HCT116 (cell line): ENCODE data around the gene ARL6IP4. TPM values are rescaled to one million over a fixed set of nuclear protein-coding genes. Genes with fewer than 3 reads are reported as not detected.

Source experiments
- ATAC-seq: fragments of 200-7000 bp; cut with Tn5 transposase; 2 replicates; pipeline ENCODE4 v1.9.1; 2020; ENCODE audit warnings: mild to moderate bottlenecking, moderate library complexity
- BruUV-seq: library from RNA; stranded (reverse); fragments of 400-500 nt; replicated peaks from 2 replicates; lab custom pipeline; 2021; lab: Mats Ljungman, UMichigan
- CTCF ChIA-PET: fragments of 300-600 bp; sonication (Branson Sonifier 250); formaldehyde crosslinking; loops from one replicate; lab custom pipeline; 2021; ENCODE audit warnings: antibody characterized with exemption; lab: Charles Lee
- POLR2A ChIA-PET: fragments of 300-600, 350-600 bp; sonication (Branson Sonifier 250); formaldehyde crosslinking; loops from one replicate; lab custom pipeline; 2021; ENCODE audit warnings: antibody characterized with exemption; lab: Charles Lee
- RAD21 ChIA-PET, 2 experiments: fragments of 300-600 bp; sonication (Branson Sonifier 250); formaldehyde crosslinking; loops; one replicate each; lab custom pipeline; 2023; ENCODE audit warnings: low total read pairs in 2 of 2; ENCODE audit not compliant: uncharacterized antibody in 2 of 2, unreplicated experiment in 2 of 2, low non-redundant PET in 1 of 2; lab: Charles Lee
- DNase-seq: peaks from one replicate; pipeline ENCODE4 v3.0.0-alpha.2; 2010; ENCODE audit warnings: low read depth, low spot score
- H2AFZ ChIP-seq: fragments of 200-600 bp; shearing (Covaris generic), sonication (generic); 2 replicates; pipeline ENCODE4 v1.6.1; 2017; ENCODE audit warnings: low read depth, mixed run types, mixed read lengths, antibody characterized with exemption, low read length; ENCODE audit not compliant: poor library complexity, severe bottlenecking
- H3K27ac ChIP-seq: 2 replicates; pipeline ENCODE4 v1.5.1; 2012; ENCODE audit warnings: low read depth, low read length
- H3K27me3 ChIP-seq: fragments of 200-600 bp; sonication (generic); 2 replicates; pipeline ENCODE4 v1.6.1; 2016; ENCODE audit warnings: mixed run types, low read length, mixed read lengths; ENCODE audit not compliant: insufficient read depth
- H3K36me3 ChIP-seq, 2 experiments: fragments of 200-500 bp in 1 of 2; fragments of 200-600 bp in 1 of 2; sonication (Bioruptor generic) in 1 of 2; sonication (generic) in 1 of 2; 2 replicates each; pipeline versions ENCODE4 v1.5.1 to v1.6.1; 2014 to 2016; ENCODE audit warnings: low read length in 2 of 2, inconsistent platforms in 1 of 2, mixed read lengths in 1 of 2, mixed run types in 1 of 2; ENCODE audit not compliant: insufficient read depth in 2 of 2, control insufficient read depth in 1 of 2
- H3K4me1 ChIP-seq, 2 experiments: fragments of 200-600 bp in 1 of 2; sonication (generic) in 1 of 2; 2 replicates each; pipeline versions ENCODE4 v1.5.1 to v1.6.1; 2012 to 2017; ENCODE audit warnings: low read length in 2 of 2, inconsistent platforms in 1 of 2, mild to moderate bottlenecking in 1 of 2, mixed read lengths in 1 of 2, mixed run types in 1 of 2, moderate library complexity in 1 of 2; ENCODE audit not compliant: insufficient read depth in 2 of 2, control insufficient read depth in 1 of 2
- H3K4me2 ChIP-seq: fragments of 200-600 bp; sonication (generic); 2 replicates; pipeline ENCODE4 v1.6.1; 2017; ENCODE audit warnings: mixed run types, low read length, mixed read lengths
- H3K4me3 ChIP-seq, 2 experiments: fragments of 200-600 bp in 1 of 2; sonication (generic) in 1 of 2; replicated peaks in 1 of 2; 2 replicates each; pipeline ENCODE4 v1.5.1; 2011 to 2016; ENCODE audit warnings: low read length in 2 of 2, control low read depth in 1 of 2, low read depth in 1 of 2, mild to moderate bottlenecking in 1 of 2, mixed read lengths in 1 of 2, mixed run types in 1 of 2
- H3K79me2 ChIP-seq: fragments of 200-600 bp; sonication (generic); 2 replicates; pipeline ENCODE4 v1.6.1; 2017; ENCODE audit warnings: mild to moderate bottlenecking, mixed run types, low read length, moderate library complexity, mixed read lengths; ENCODE audit not compliant: insufficient read depth
- H3K9ac ChIP-seq: fragments of 200-600 bp; sonication (generic); 2 replicates; pipeline ENCODE4 v1.6.1; 2016; ENCODE audit warnings: low read length, mixed read lengths
- H3K9me2 ChIP-seq: fragments of 200-600 bp; sonication (generic), shearing (Covaris generic); 2 replicates; pipeline ENCODE4 v1.6.1; 2017; ENCODE audit warnings: mixed run types, mild to moderate bottlenecking, moderate library complexity; ENCODE audit not compliant: insufficient read depth
- H3K9me3 ChIP-seq, 2 experiments: fragments of 200-500 bp in 1 of 2; fragments of 200-600 bp in 1 of 2; sonication (Bioruptor generic) in 1 of 2; sonication (generic) in 1 of 2; 2 replicates each; pipeline ENCODE4 v1.6.1; 2014 to 2017; ENCODE audit warnings: low read length in 2 of 2, mixed read lengths in 2 of 2, inconsistent platforms in 1 of 2, low read depth in 1 of 2, mild to moderate bottlenecking in 1 of 2, mixed run types in 1 of 2, moderate library complexity in 1 of 2; ENCODE audit not compliant: control insufficient read depth in 1 of 2, insufficient read depth in 1 of 2
- H4K20me1 ChIP-seq: fragments of 200-600 bp; sonication (generic), shearing (Covaris generic); 2 replicates; pipeline ENCODE4 v1.6.1; 2017; ENCODE audit warnings: mixed run types, mild to moderate bottlenecking, moderate library complexity; ENCODE audit not compliant: insufficient read depth
- CBX3 ChIP-seq: IDR thresholded peaks from 2 replicates; pipeline ENCODE4 v1.6.1; 2012; ENCODE audit warnings: low read depth
- CTCF ChIP-seq, 3 experiments: fragments of 200-600 bp in 1 of 3; sonication (generic) in 1 of 3; IDR thresholded peaks in 2 of 3; conservative IDR thresholded peaks in 1 of 3; 2 replicates each; pipeline ENCODE4 v1.5.1; 2012 to 2017; ENCODE audit warnings: low read depth in 2 of 3, low read length in 2 of 3, antibody characterized with exemption in 1 of 3, borderline replicate concordance in 1 of 3, control low read depth in 1 of 3, mild to moderate bottlenecking in 1 of 3, mixed read lengths in 1 of 3, mixed run types in 1 of 3, moderate library complexity in 1 of 3; ENCODE audit not compliant: insufficient read depth in 1 of 3
- EGR1 ChIP-seq: IDR thresholded peaks from 2 replicates; pipeline ENCODE4 v1.6.1; 2012; ENCODE audit warnings: low read depth
- EZH2 ChIP-seq: fragments of 200-600 bp; sonication (generic); IDR thresholded peaks from 2 replicates; pipeline ENCODE4 v1.6.1; 2017; ENCODE audit warnings: antibody characterized with exemption, mixed run types
- EZH2phosphoT487 ChIP-seq: fragments of 200-600 bp; IDR thresholded peaks from 2 replicates; pipeline ENCODE4 v1.6.1; 2018; ENCODE audit warnings: antibody characterized with exemption, borderline replicate concordance
- JUND ChIP-seq: IDR thresholded peaks from 2 replicates; pipeline ENCODE4 v1.6.1; 2012
- MAX ChIP-seq: IDR thresholded peaks from 2 replicates; pipeline ENCODE4 v1.6.1; 2012
- POLR2A ChIP-seq: IDR thresholded peaks from 2 replicates; pipeline ENCODE4 v1.7.0; 2011; ENCODE audit warnings: borderline replicate concordance; ENCODE audit not compliant: insufficient read depth, insufficient read length; ENCODE audit errors: extremely low read depth
- POLR2AphosphoS5 ChIP-seq: IDR thresholded peaks from 2 replicates; pipeline ENCODE4 v1.6.1; 2011; ENCODE audit warnings: mild to moderate bottlenecking, low read depth, low read length, moderate library complexity
- SIN3A ChIP-seq: IDR thresholded peaks from 2 replicates; pipeline ENCODE4 v1.6.1; 2012; ENCODE audit warnings: low read depth
- SRF ChIP-seq: IDR thresholded peaks from 2 replicates; pipeline ENCODE4 v1.6.1; 2012; ENCODE audit warnings: low read depth
- TCF7L2 ChIP-seq: IDR thresholded peaks from 2 replicates; pipeline ENCODE4 v1.7.0; 2011; ENCODE audit warnings: borderline replicate concordance, inconsistent platforms; ENCODE audit not compliant: insufficient read depth, insufficient read length; ENCODE audit errors: extremely low read depth
- YY1 ChIP-seq: IDR thresholded peaks from 2 replicates; pipeline ENCODE4 v1.6.1; 2011; ENCODE audit warnings: low read length, low read depth, moderate library complexity, mild to moderate bottlenecking; ENCODE audit not compliant: insufficient replicate concordance; ENCODE audit errors: extremely low read depth
- ZBTB33 ChIP-seq: IDR thresholded peaks from 2 replicates; pipeline ENCODE4 v1.6.1; 2011; ENCODE audit warnings: mild to moderate bottlenecking, low read length, moderate library complexity; ENCODE audit not compliant: insufficient replicate concordance; ENCODE audit errors: extremely low read depth
- ZFX ChIP-seq: fragments of 450-650 bp; IDR thresholded peaks from 2 replicates; pipeline ENCODE4 v1.6.1; 2017
- intact Hi-C: fragments of 100-400 bp; cut with micrococcal nuclease; formaldehyde crosslinking; loops from 2 replicates; pipeline ENCODE4 v1.10.0; 2022
- total RNA-seq: library from RNA; stranded (reverse); gene quantifications from one replicate; pipeline ENCODE4 v1.2.1, GENCODE V29; 2021; ENCODE audit not compliant: unreplicated experiment

ARL6IP4 gene
- total RNA-seq, 1 experiment from 2014 or later = 128 TPM

GRCh38 chr12:122999196-122999946, 18.9 kb downstream of the ARL6IP4 start:
- H3K9ac ChIP-seq = no peak overlapping the region
- H3K27me3 ChIP-seq = no peaks in the 10 kb centered on the region
- no peak overlapping the region for H2AFZ ChIP-seq
- no TSS peak for BruUV-seq
- H3K9me2 ChIP-seq = no peaks in the 10 kb centered on the region
- H3K36me3 ChIP-seq = no peaks in the 10 kb centered on the region
- ATAC-seq (no peak), DNase-seq (no peak)
- POLR2A ChIA-PET = no interaction called here
- no peak overlapping the region for H3K4me2 ChIP-seq
- intact Hi-C loops = no loop called here
- no peak for TF ChIP-seq EZH2phosphoT487
- TF ChIP-seq MAX = no peak
- TF ChIP-seq SIN3A = no peak
- TF ChIP-seq JUND = no peak
- no peak for TF ChIP-seq ZFX
- TF ChIP-seq TCF7L2 = no peak
- no peak for TF ChIP-seq SRF
- RAD21 ChIA-PET = no interaction called here
- H3K27ac ChIP-seq = no peak overlapping the region
- H3K79me2 ChIP-seq = no peaks in the 10 kb centered on the region
- no peaks in the 10 kb centered on the region for H4K20me1 ChIP-seq
- H3K4me3 ChIP-seq = no peak overlapping the region
- no peaks in the 10 kb centered on the region for H3K4me1 ChIP-seq
- no peaks in the 10 kb centered on the region for H3K9me3 ChIP-seq
- CTCF ChIA-PET = no interaction called here

GRCh38 chr12:122999986-123000420, 19.5 kb downstream of the ARL6IP4 start:
- H3K9ac ChIP-seq = no peak overlapping the region
- no TSS peak for BruUV-seq
- H3K4me1 ChIP-seq = no peaks in the 10 kb centered on the region
- H2AFZ ChIP-seq = no peak overlapping the region
- H3K4me2 ChIP-seq = no peak overlapping the region
- RAD21 ChIA-PET = no interaction called here
- H3K9me3 ChIP-seq = no peaks in the 10 kb centered on the region
- H3K79me2 ChIP-seq = no peaks in the 10 kb centered on the region
- DNase-seq (no peak), ATAC-seq (no peak)
- intact Hi-C loops = no loop called here
- no peaks in the 10 kb centered on the region for H3K9me2 ChIP-seq
- no peaks in the 10 kb centered on the region for H3K27me3 ChIP-seq
- no peak overlapping the region for H3K4me3 ChIP-seq
- H3K27ac ChIP-seq = no peak overlapping the region
- POLR2A ChIA-PET = no interaction called here
- CTCF ChIA-PET = no interaction called here
- H3K36me3 ChIP-seq = no peaks in the 10 kb centered on the region
- H4K20me1 ChIP-seq = no peaks in the 10 kb centered on the region
- TF ChIP-seq EGR1 (no peak), EZH2 (no peak), POLR2A (no peak), ZFX (no peak), ZBTB33 (no peak), CBX3 (no peak), POLR2AphosphoS5 (no peak), EZH2phosphoT487 (no peak), SIN3A (no peak), MAX (no peak), YY1 (no peak), JUND (no peak), CTCF (IDR thresholded peaks at IDR 0.05 in 2 of 3, conservative IDR thresholded peaks at IDR 0.05 in 1 of 3; ENCODE audit: borderline replicate concordance in 1 of 3, insufficient read depth in 1 of 3, low read depth in 2 of 3, low read length in 2 of 3) (no peak), TCF7L2 (no peak)
